Ectodermal cell (in vitro differentiated cells): ENCODE results near the gene STYXL2.

Experiments used
- H3K27ac ChIP-seq: 2 replicates; pipeline ENCODE4 v1.7.0; 2013; ENCODE audit warnings: mild to moderate bottlenecking, low read depth, low read length; ENCODE audit not compliant: insufficient read depth, poor library complexity, severe bottlenecking
- H3K27me3 ChIP-seq: 2 replicates; pipeline ENCODE4 v1.7.0; 2013; ENCODE audit warnings: mild to moderate bottlenecking, low read length; ENCODE audit not compliant: insufficient read depth, control insufficient read depth, poor library complexity, severe bottlenecking
- H3K36me3 ChIP-seq: one replicate; pipeline ENCODE4 v1.7.0; 2013; ENCODE audit warnings: low read length; ENCODE audit not compliant: control insufficient read depth, insufficient read depth
- H3K4me1 ChIP-seq: one replicate; pipeline ENCODE4 v1.7.0; 2013; ENCODE audit warnings: low read length; ENCODE audit not compliant: control insufficient read depth, insufficient read depth
- H3K4me3 ChIP-seq: 2 replicates; pipeline ENCODE4 v1.7.0; 2013; ENCODE audit warnings: low read depth, low read length, control low read depth; ENCODE audit not compliant: insufficient read depth
- H3K9me3 ChIP-seq: 2 replicates; pipeline ENCODE4 v1.7.0; 2013; ENCODE audit warnings: mild to moderate bottlenecking, low read length, moderate library complexity; ENCODE audit not compliant: control insufficient read depth
- WGBS, 2 experiments: methylation state at CpG; one replicate each; pipeline ENCODE4 v1.1.7; 2013; ENCODE audit warnings: missing lambda C conversion rate in 2 of 2; 5-methylcytosine and 5-hydroxymethylcytosine counted together

The STYXL2 gene

GRCh38 chr1:167077128-167077867, 16.6 kb upstream of the STYXL2 start:
- Histone ChIP-seq H3K4me1 (peaks cover 4% of the 10 kb centered on the region), H3K36me3 (no peaks in the 10 kb centered on the region)
- WGBS, 2 experiments = 93 to 97% methylated on average over 3 of the region's 3 CpGs

DNA sequence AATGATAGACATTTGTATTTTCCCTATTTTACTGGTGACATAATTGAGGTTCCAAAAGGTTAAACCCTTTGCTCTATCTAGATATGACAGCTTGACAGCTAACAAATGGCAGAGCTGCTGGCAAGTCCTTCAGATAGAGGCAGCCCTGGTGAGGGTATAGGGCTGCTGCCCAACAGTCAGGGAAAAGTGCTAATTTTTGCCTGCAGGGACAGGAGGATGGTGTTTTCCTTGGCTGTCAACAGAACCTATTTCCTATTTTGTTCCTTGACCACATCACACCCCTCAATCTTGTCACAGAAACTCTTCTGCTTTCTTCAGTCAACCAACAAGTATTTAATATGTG, 16.0 kb upstream of the STYXL2 start:
- no peak overlapping the region for H3K27ac ChIP-seq
- H3K4me1 ChIP-seq = peaks cover 4% of the 10 kb centered on the region
- H3K4me3 ChIP-seq = no peak overlapping the region
- no peaks in the 10 kb centered on the region for H3K9me3 ChIP-seq
- H3K36me3 ChIP-seq = no peaks in the 10 kb centered on the region
- H3K27me3 ChIP-seq = no peaks in the 10 kb centered on the region

More at GRCh38 chr1:167077128-167077867, 16.6 kb upstream of the STYXL2 start:
- Histone ChIP-seq H3K27me3 (no peaks in the 10 kb centered on the region), H3K27ac (no peak overlapping the region), H3K9me3 (no peaks in the 10 kb centered on the region), H3K4me3 (no peak overlapping the region)

DNA sequence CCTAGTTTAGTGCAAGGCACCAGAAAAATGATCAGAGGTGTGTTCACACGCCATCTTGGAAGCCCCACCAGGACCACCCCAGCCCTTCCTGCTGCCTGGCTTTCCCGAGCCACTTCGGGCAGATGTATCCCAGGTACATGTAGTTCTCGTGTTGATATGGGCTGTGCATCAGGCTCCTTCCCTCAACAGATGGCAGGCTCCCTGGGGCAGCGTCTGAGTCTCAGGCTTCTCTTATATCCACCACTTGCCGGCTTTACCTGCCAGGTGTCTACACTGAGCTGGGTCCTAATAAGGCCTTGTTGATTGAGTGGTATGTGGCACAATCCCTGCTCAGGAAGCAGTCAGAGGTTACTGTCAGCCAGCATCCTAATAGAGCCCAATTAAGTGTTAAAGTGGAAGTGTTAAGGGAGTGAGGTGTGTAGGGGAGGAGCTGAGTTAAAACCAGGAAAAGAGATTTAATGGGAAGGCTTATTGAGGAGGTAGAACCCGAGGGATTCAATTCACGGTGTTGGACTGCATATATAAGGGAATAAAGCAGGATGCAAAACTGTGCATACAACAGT, 12.2 kb upstream of the STYXL2 start:
- H3K36me3 ChIP-seq = no peaks in the 10 kb centered on the region
- 89 to 94% methylated on average over 8 of the region's 8 CpGs for WGBS, 2 experiments
- no peak overlapping the region for H3K27ac ChIP-seq
- no peak overlapping the region for H3K4me3 ChIP-seq
- no peaks in the 10 kb centered on the region for H3K4me1 ChIP-seq
- no peaks in the 10 kb centered on the region for H3K9me3 ChIP-seq
- H3K27me3 ChIP-seq = no peaks in the 10 kb centered on the region

- H3K4me3 ChIP-seq = no peak overlapping the region
- no peaks in the 10 kb centered on the region for H3K27me3 ChIP-seq
- no peaks in the 10 kb centered on the region for H3K9me3 ChIP-seq
- H3K4me1 ChIP-seq = no peaks in the 10 kb centered on the region
- WGBS, 2 experiments = 90 to 93% methylated on average over 11 of the region's 11 CpGs
- H3K36me3 ChIP-seq = no peaks in the 10 kb centered on the region
- no peak overlapping the region for H3K27ac ChIP-seq
These were observed 11.3 kb upstream of the STYXL2 start for GRCh38 chr1:167082511-167083027.

- Histone ChIP-seq H3K27me3 (no peaks in the 10 kb centered on the region), H3K36me3 (no peaks in the 10 kb centered on the region), H3K27ac (no peak overlapping the region), H3K4me1 (no peaks in the 10 kb centered on the region), H3K9me3 (no peaks in the 10 kb centered on the region), H3K4me3 (no peak overlapping the region)
- WGBS, 2 experiments = 96 to 97% methylated on average over 4 to 6 of the region's 6 CpGs
These were observed 10.7 kb upstream of the STYXL2 start for GRCh38 chr1:167083066-167083665.

- no peaks in the 10 kb centered on the region for H3K27me3 ChIP-seq
- no peak overlapping the region for H3K27ac ChIP-seq
- H3K4me1 ChIP-seq = no peaks in the 10 kb centered on the region
- no peaks in the 10 kb centered on the region for H3K9me3 ChIP-seq
- 95 to 98% methylated on average over 3 of the region's 3 CpGs for WGBS, 2 experiments
- no peak overlapping the region for H3K4me3 ChIP-seq
- H3K36me3 ChIP-seq = no peaks in the 10 kb centered on the region
These were observed 10.0 kb upstream of the STYXL2 start for GRCh38 chr1:167083871-167084270.

GRCh38 chr1:167084757-167085156, 9.1 kb upstream of the STYXL2 start:
- Histone ChIP-seq H3K4me3 (no peak overlapping the region), H3K27ac (no peak overlapping the region), H3K4me1 (no peaks in the 10 kb centered on the region), H3K27me3 (no peaks in the 10 kb centered on the region), H3K36me3 (no peaks in the 10 kb centered on the region), H3K9me3 (no peaks in the 10 kb centered on the region)

- Histone ChIP-seq H3K27ac (no peak overlapping the region), H3K27me3 (no peaks in the 10 kb centered on the region), H3K4me1 (no peaks in the 10 kb centered on the region), H3K4me3 (no peak overlapping the region), H3K9me3 (no peaks in the 10 kb centered on the region), H3K36me3 (no peaks in the 10 kb centered on the region)
- WGBS, 2 experiments = 89 to 92% methylated on average over 7 of the region's 7 CpGs
These were observed 7.8 kb upstream of the STYXL2 start for GRCh38 chr1:167086033-167086432.

GRCh38 chr1:167086768-167087167, 7.1 kb upstream of the STYXL2 start:
- Histone ChIP-seq H3K27me3 (no peaks in the 10 kb centered on the region), H3K4me3 (no peak overlapping the region), H3K27ac (no peak overlapping the region), H3K4me1 (no peaks in the 10 kb centered on the region), H3K36me3 (no peaks in the 10 kb centered on the region), H3K9me3 (no peaks in the 10 kb centered on the region)
- WGBS, 2 experiments = 64 to 67% methylated on average over 3 of the region's 3 CpGs

DNA sequence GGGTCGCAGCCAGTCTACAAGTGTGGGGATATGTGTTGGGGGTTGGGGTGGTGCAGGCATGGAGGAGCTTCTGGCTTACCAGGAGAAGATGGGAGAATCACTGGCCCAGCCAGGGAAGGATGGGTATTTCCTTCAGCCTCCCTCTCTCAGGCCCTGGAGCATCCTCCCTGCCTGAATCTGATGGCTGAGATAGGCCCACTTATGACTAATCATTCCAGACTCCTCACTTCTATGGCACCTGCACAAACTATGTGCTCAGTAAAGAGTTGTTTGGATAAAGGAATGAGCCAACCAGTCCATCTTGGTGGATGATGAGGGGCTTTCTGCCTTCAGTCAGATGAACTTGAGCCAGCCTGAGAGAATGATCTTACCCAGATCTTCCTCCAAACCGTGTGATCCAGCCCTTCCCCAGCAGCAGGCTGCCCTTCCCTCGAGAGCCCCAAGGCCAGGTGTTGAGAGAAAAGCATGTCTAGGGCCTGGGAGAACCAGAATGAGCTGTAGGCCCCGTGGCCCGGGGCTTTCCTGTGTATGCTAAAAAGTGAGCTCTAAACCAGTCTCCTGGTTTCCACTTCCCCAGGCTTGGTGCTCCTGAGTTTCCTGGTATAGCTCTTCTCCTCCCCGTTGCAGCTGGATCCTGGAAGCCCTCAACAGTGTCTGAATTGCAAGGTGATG, 5.0 kb upstream of the STYXL2 start:
- Histone ChIP-seq H3K27ac (no peak overlapping the region), H3K36me3 (no peaks in the 10 kb centered on the region), H3K4me3 (no peak overlapping the region), H3K27me3 (no peaks in the 10 kb centered on the region), H3K9me3 (no peaks in the 10 kb centered on the region), H3K4me1 (no peaks in the 10 kb centered on the region)
- WGBS, 2 experiments = 92 to 93% methylated on average over 6 of the region's 6 CpGs
